Lower lobe of right lung (tissue), 2 donors: ENCODE results near the gene CAPZA2. TPM values are rescaled to one million over a fixed set of nuclear protein-coding genes. Genes with fewer than 3 reads are reported as not detected.
"Not testable (repeated sequence)": the region's sequence is repeated elsewhere in the genome, so short reads cannot be mapped to it uniquely, and the experiment has no call there.

Experiments used
- ATAC-seq, 2 donors: fragments of 200-7000 bp; cut with Tn5 transposase; one replicate each; pipeline ENCODE4 v1.9.1; 2020 to 2022; ENCODE audit warnings: mild to moderate bottlenecking in 2 of 2, moderate library complexity in 2 of 2
- DNase-seq: peaks from one replicate; pipeline ENCODE4 v3.0.0-alpha.2; 2020
- H3K27ac ChIP-seq: fragments of 200-600 bp; one replicate; pipeline ENCODE4 v1.8.0; 2022
- H3K27me3 ChIP-seq: fragments of 200-600 bp; one replicate; pipeline ENCODE4 v1.8.0; 2022; ENCODE audit warnings: low read depth
- H3K36me3 ChIP-seq: fragments of 200-600 bp; one replicate; pipeline ENCODE4 v1.8.0; 2022; ENCODE audit warnings: mild to moderate bottlenecking
- H3K4me1 ChIP-seq: fragments of 200-600 bp; one replicate; pipeline ENCODE4 v1.8.0; 2022
- H3K4me3 ChIP-seq: fragments of 200-600 bp; one replicate; pipeline ENCODE4 v1.8.0; 2022; ENCODE audit warnings: mild to moderate bottlenecking
- H3K9me3 ChIP-seq: fragments of 200-600 bp; one replicate; pipeline ENCODE4 v1.8.0; 2022
- CTCF ChIP-seq: fragments of 200-600 bp; IDR thresholded peaks from one replicate; pipeline ENCODE4 v1.8.0; 2022; ENCODE audit warnings: antibody characterized with exemption, mild to moderate bottlenecking
- intact Hi-C: fragments of 100-400 bp; cut with DNase I; formaldehyde crosslinking; loops from one replicate; pipeline ENCODE4 v1.11.0; 2022
- long read RNA-seq: library from polyadenylated mRNA; unstranded; transcript quantifications from one replicate; pipeline ENCODE4 v2.0.0, GENCODE V29; 2021
- total RNA-seq: library from RNA; stranded (reverse); fragmentation: NEBNext Ultra II Directional; extraction: Animal tissue kit (Norgen Biotek cat#: 25700); gene quantifications from one replicate; pipeline ENCODE4 v1.2.1, GENCODE V29; 2021
- donor health status: DM: no; HTN: yes; CAD: no; lungs with severe emphysema.

Gene CAPZA2
- total RNA-seq = 261 TPM
- long read RNA-seq, full-length matches to known transcripts = 420 of 443 reads
- long read RNA-seq, partial matches to known transcripts = 4 of 443 reads
- long read RNA-seq, other reads (novel, unspliced or antisense) = 19 of 443 reads

- Histone ChIP-seq H3K9me3 (no peaks in the 10 kb centered on the region), H3K36me3 (no peaks in the 10 kb centered on the region), H3K27me3 (no peaks in the 10 kb centered on the region), H3K27ac (peak within 1 kb of the TSS; percentile 98), H3K4me1 (peaks cover 49% of the 10 kb centered on the region), H3K4me3 (peak within 1 kb of the TSS; percentile 86)
- intact Hi-C loops = no loop called here
- peak; percentile 32 for TF ChIP-seq CTCF
- peak; percentile 98 to 100 for ATAC-seq
- DNase-seq = peak; percentile 96
Observed at GRCh38 chr7:116862234-116862950, at the start of gene CAPZA2. Gene CAPZA2 (plus strand): TSS chr7:116862587. CDS start chr7:116862612, 25 bp downstream.

GRCh38 chr7:116812860-116813259 lies 49.5 kb upstream of the CAPZA2 start:
- intact Hi-C loops = no loop called here

GRCh38 chr7:116813371-116813770 lies 49.0 kb upstream of the CAPZA2 start:
- ATAC-seq, H3K9me3 ChIP-seq, H3K27me3 ChIP-seq, intact Hi-C loops, H3K4me3 ChIP-seq, DNase-seq, H3K36me3 ChIP-seq, H3K27ac ChIP-seq: not testable (repeated sequence)
- H3K4me1 ChIP-seq = peaks cover 12% of the 10 kb centered on the region

More at GRCh38 chr7:116812860-116813259, 49.5 kb upstream of the CAPZA2 start:
- no peak for TF ChIP-seq CTCF
- no peak overlapping the region for H3K27ac ChIP-seq
- no peaks in the 10 kb centered on the region for H3K27me3 ChIP-seq
- no peak overlapping the region for H3K4me3 ChIP-seq
- H3K36me3 ChIP-seq = no peaks in the 10 kb centered on the region
- DNase-seq = no peak
- peaks cover 12% of the 10 kb centered on the region for H3K4me1 ChIP-seq
- no peaks in the 10 kb centered on the region for H3K9me3 ChIP-seq
- ATAC-seq = no peak

- intact Hi-C loops = no loop called here
- no peak overlapping the region for H3K4me3 ChIP-seq
- DNase-seq (no peak), ATAC-seq (no peak)
- no peaks in the 10 kb centered on the region for H3K9me3 ChIP-seq
- H3K36me3 ChIP-seq = no peaks in the 10 kb centered on the region
- TF ChIP-seq CTCF = no peak
- no peak overlapping the region for H3K27ac ChIP-seq
- H3K27me3 ChIP-seq = no peaks in the 10 kb centered on the region
- peaks cover 5% of the 10 kb centered on the region for H3K4me1 ChIP-seq
Observed at GRCh38 chr7:116815041-116815440, 47.3 kb upstream of the CAPZA2 start.

- Histone ChIP-seq H3K27ac (no peak overlapping the region), H3K4me3 (no peak overlapping the region), H3K4me1 (no peaks in the 10 kb centered on the region), H3K36me3 (no peaks in the 10 kb centered on the region), H3K9me3 (no peaks in the 10 kb centered on the region), H3K27me3 (no peaks in the 10 kb centered on the region)
- no peak for TF ChIP-seq CTCF
- ATAC-seq (no peak), DNase-seq (no peak)
- intact Hi-C loops = no loop called here
Observed at GRCh38 chr7:116820149-116820548, 42.2 kb upstream of the CAPZA2 start.

GRCh38 chr7:116821647-116822046 lies 40.7 kb upstream of the CAPZA2 start:
- H3K36me3 ChIP-seq, H3K4me1 ChIP-seq, DNase-seq, H3K9me3 ChIP-seq, H3K4me3 ChIP-seq, H3K27ac ChIP-seq, intact Hi-C loops, ATAC-seq, H3K27me3 ChIP-seq: not testable (repeated sequence)
